Activated CD4-positive, CD25-positive, alpha-beta regulatory T cell treated with anti-CD3 and anti-CD28 coated beads, Interleukin-2, amount 50 U/mL, for 24 hours (primary cell): ENCODE results near the gene DMRT2.

Source experiments
- ATAC-seq, 2 donors: fragments of 150-1000 bp; cut with Tn5 transposase; one replicate each; pipeline ENCODE4 v1.10.0; 2021; ENCODE audit warnings: mild to moderate bottlenecking in 1 of 2, moderate library complexity in 1 of 2

The DMRT2 gene

DNA sequence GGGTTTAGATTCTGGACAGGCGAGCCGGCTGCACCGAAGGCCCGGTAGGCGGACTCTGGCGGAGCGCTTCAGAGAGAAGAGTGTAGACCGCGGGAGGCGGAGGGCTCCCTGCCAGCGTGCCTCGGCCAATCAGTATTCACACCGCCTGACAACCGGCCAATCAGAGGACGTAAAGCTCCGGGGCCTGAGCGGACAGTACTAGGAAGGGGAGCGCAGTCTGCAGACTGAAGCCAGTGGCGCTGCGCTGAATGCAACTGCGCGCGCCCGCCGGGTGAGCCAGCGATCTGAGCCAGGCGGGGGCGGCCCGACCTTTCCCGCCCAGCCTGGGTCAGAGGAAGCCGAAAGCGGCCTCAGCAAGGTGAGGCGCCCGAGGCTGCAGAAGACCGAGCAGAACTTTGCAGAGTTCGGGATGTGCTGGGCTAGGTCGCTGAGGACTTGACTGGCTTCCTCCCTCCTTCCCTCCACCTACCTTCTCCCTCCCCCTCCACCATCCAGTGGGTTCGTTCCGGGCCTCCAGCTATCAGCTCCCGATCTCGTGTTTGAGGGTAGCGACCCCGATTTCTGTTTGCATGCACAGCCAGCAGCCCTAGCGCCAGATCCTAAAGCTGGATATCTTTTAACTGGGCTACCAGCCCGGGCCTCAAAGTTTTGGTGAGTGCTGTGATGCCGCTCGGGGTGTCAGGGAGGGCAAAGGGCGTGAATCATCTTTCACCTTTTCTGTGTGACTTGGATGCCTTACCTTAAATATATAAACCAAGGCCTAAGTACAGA lies at the start of gene DMRT2:
TSS of gene DMRT2 (plus strand) at position 233 of the 771 bp plus-strand sequence. CDS start 1,257 bp downstream, outside the sequence.
- ATAC-seq: peak; percentile 34 to 49

DNA sequence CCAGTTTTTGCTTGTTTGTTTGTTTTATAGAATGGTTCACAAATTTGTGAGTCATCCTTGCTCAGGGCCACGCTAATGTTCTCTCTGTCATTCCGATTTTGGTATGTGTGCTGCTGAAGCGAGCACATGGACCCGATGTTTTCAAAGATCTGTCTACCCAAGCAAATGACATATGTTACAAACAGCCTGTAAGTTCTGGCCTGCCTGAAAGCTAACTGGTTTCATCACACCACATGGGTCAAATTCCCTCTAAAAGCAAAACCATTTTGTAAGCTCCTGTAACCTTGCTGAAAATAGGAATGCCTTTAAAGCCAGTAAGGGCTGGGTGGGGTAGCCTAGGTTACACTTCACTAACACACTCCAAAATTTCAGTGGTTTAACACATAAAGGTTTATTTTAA lies 48.3 kb upstream of the DMRT2 start:
- no peak for ATAC-seq

DNA sequence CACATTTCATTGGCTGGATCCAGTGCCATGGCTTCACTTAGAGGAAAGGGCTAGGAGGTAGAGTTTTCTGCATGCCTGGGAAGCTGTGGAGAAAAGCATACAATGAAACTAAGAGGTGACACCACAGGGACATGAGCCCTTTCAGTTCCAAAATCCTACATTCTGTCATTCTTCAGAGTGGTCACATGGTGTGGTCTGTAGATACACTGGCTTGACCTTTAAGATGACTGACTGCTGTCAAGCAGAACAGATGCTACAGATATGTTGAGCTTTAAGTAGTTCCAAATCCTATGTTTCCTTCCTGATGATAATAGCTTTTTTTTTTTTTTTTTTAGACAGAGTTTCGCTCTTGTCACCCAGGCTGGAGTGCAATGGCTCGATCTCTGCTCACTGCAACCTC lies 47.5 kb upstream of the DMRT2 start:
- ATAC-seq: no peak

GRCh38 chr9:1005043-1005667 lies 45.0 kb upstream of the DMRT2 start:
- no peak for ATAC-seq

DNA sequence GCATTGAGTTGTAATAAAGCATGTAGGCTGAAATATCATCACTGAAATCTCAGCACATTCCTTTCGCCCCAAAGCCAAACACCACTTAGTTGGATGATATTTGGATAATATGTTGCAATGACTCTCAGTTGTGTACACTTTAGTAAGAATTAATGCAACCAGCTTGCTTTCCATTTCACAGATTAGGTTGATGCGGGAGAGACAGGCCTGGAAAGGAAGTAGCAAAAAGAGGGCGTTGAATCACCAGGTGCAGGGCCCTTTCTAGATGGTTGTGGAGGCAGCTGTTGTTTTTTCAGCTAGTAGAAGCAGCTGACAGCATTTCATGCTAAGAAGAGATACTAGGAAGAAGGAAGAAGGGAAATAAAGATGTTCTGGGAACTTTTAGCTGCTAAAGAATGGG lies 42.8 kb upstream of the DMRT2 start:
- ATAC-seq: no peak

GRCh38 chr9:1008216-1008615 lies 41.9 kb upstream of the DMRT2 start:
- ATAC-seq: no peak

- ATAC-seq: peak; percentile 89 to 91
These were observed 41.0 kb upstream of the DMRT2 start for GRCh38 chr9:1009101-1009707.

- no peak for ATAC-seq
These were observed 37.1 kb upstream of the DMRT2 start for GRCh38 chr9:1013021-1013420.

GRCh38 chr9:1014225-1014624 lies 35.9 kb upstream of the DMRT2 start:
- ATAC-seq: no peak

DNA sequence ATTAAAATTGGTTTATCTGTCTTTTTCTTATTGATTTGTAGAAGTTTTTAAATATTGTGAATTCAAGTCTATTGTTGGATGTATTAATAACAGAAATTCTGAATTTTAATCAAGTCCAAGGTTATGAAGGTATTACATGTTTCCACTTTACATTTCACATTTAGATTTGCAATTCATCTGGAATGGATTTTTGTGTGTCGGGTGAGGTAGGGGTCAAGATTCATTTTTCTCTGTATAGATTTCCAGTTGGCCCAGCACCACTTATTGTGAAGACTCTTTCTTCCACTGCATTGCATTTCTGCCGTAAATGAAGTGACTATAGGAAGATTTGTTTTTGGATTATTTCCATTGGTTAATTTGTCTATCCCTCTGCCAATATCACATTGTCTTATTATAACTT lies 35.5 kb upstream of the DMRT2 start:
- no peak for ATAC-seq

DNA sequence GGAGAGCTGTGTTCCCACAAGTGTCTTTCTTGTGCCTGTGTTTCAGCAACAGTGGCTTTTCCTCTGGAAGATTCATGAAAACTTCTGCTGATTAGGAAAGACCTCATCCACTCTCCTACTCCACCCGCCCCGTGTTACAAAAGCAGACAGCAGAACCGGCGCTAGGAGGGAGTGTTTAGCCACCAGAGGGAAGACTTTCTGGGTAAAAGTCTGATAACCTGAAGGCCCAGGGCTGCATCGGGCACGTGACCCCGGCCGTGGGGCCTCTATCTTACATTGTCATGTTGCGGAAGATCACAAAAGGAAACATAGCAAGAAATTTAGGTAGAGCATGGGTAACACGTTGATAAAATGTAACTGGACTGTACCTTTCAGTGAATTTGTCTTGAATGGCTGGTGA lies 32.0 kb upstream of the DMRT2 start:
- ATAC-seq: no peak

- no peak for ATAC-seq
These were observed 26.0 kb upstream of the DMRT2 start for GRCh38 chr9:1024112-1024511.

DNA sequence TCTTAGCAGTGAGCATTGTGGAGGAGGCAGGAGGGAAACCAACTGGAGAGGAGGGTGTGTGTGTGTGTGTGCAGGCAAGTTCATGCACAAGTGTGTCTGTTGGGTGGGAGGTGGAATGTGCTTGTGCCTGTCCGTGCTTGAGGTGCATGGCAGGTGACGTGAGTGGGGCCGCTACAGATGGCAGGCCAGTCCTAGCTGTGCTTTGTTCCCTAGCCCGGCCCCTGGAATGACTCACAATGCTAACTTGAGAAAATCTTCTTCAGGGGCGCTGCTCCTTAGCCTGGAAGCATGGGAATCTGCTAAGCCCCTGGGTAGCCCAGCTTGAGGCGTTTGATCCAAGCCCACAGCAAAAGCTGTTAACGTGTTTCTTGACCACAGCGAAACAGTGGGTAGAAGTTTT lies 25.0 kb upstream of the DMRT2 start:
- ATAC-seq: no peak

GRCh38 chr9:1026219-1026618 lies 23.9 kb upstream of the DMRT2 start:
- no peak for ATAC-seq

GRCh38 chr9:1028501-1029190 lies 21.5 kb upstream of the DMRT2 start:
- no peak for ATAC-seq

GRCh38 chr9:1031951-1032601 lies 18.1 kb upstream of the DMRT2 start:
- no peak for ATAC-seq

- no peak for ATAC-seq
These were observed 15.9 kb upstream of the DMRT2 start for GRCh38 chr9:1034271-1034670.

GRCh38 chr9:1039589-1039988 lies 10.6 kb upstream of the DMRT2 start:
- ATAC-seq: no peak

DNA sequence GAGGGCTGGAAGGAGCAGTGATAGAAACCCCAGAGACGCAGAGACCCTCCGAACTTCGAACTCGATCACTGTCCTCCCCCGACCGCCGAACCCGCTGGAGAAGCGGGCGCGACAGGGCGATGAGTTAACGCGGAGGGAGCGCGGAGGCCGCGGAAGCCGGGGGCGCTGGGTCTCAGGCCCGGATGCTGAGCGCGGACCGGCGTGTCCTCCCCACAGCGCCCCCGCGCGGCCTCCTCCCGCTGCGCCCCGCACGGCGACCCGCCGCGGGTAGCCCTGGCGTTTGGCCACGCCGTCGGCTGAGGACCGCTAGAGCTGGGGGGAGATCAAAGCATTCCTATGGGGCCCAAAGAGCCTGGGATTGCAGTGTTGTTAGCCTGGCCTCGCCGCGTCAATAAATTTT lies 7.7 kb upstream of the DMRT2 start:
- peak in 1 of 2 donors; percentile 28 for ATAC-seq

DNA sequence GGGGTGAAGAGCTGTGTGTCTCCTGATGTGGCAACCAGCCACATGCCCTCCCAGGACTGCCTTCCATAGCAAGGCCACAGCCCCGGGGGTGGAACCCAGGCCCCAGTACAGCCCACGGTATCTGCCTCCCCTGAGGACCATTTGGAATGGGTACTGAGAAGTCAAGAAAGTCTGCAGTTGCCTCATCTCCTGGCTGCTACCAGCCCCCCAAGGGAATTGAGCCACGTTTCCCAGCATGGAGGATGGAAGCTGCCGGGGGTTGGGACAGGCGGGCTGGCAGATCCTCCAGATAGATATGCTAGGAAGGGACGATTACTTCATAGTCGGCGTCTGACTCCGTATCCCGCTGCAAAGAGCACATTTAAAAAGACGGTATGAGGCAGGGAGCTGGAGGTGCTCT lies 5.5 kb upstream of the DMRT2 start:
- no peak for ATAC-seq

DNA sequence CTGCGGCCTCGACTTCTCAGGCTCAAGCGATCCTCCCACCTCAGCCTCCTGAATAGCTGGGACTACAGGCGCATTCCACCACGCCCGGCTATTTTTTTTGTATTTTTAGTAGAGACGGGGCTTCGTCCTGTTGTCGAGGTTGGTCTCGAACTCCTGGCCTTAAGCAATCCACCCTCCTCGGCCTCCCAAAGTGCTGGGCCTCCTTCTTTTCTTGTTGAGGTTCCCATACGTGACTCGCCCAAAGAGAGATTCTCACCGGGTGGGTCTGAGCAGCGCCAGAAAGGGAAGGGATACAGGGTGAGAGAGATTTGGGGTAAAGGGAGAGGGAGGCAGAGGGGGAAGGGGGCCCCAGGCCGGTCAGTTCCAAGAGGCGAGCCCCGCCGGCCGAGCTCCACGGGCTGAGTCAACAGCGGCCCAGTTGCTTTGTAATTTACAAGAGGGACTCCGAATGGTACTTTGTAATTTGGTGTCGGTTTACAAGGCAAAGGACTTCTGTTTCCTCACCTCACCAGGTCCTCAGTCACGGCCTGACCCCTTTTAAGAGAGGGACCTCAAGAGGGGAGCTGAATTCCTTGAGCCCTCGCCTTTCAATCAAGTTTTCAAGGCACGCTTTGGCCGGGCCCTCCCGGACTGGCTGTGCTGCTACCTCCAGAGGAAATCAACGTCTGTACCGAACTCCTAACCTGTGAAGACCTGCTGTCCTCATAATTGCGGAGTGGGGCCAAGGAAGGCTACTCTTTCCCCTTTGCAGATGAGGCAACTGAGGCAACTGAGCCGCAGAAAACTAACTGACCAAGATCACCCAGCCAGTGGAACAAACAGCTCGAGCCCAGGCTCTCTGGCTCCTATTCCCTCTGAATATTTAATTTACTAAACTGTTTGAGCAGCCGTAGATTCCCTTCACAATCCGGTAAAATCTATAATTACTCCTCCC lies 3.3 kb upstream of the DMRT2 start:
- no peak for ATAC-seq
